GM12878 (cell line): ENCODE results near the gene TLR1.

Experiments used
- BACH1 ChIP-seq: fragments of 450-650 bp; IDR thresholded peaks from 2 replicates; pipeline ENCODE4 v1.6.1; 2017; ENCODE audit warnings: mild to moderate bottlenecking, borderline replicate concordance
- POLR2A ChIP-seq: IDR thresholded peaks from 2 replicates; pipeline ENCODE4 v1.6.1; 2011; ENCODE audit warnings: low read depth, mild to moderate bottlenecking, low read length
- POLR2AphosphoS5 ChIP-seq: IDR thresholded peaks from 2 replicates; pipeline ENCODE4 v1.6.1; 2011; ENCODE audit warnings: mild to moderate bottlenecking, low read length, inconsistent platforms
- SPI1 ChIP-seq: IDR thresholded peaks from 2 replicates; pipeline ENCODE4 v1.6.1; 2011; ENCODE audit warnings: low read depth, mild to moderate bottlenecking, low read length, moderate library complexity, borderline replicate concordance; ENCODE audit not compliant: insufficient read depth
- TCF12 ChIP-seq: IDR thresholded peaks from 2 replicates; pipeline ENCODE4 v1.6.1; 2011; ENCODE audit warnings: low read depth, mild to moderate bottlenecking, low read length

DNA sequence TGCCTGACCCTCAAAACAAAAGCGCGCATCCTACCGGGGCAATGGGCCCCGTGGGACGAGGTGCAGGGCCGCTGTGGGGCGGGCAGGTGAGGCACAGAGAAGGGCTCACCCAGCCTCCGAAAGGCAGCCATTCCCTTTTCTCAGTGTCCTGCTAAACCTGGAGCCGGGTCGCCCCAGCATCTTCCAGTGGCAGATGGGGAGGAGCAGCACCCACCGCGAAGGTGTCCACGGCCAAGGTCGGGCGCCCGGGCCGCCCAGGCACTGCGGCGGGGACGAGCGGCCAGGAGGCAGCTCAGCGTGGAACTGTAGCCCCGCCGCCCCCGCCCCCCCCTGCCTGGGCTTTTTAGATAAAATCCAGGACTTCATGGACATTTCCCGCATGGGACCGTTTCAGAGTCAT is 19.2 kb upstream of the TLR1 start:
- TF ChIP-seq POLR2AphosphoS5 (0 out of 2 replicates have a peak, but pooled peaks have one; percentile 47), BACH1 (no peak), TCF12 (no peak), SPI1 (no peak), POLR2A (0 out of 2 replicates have a peak, but pooled peaks have one; percentile 42)
